ENCODE measurements around the gene NOX3.

DNA sequence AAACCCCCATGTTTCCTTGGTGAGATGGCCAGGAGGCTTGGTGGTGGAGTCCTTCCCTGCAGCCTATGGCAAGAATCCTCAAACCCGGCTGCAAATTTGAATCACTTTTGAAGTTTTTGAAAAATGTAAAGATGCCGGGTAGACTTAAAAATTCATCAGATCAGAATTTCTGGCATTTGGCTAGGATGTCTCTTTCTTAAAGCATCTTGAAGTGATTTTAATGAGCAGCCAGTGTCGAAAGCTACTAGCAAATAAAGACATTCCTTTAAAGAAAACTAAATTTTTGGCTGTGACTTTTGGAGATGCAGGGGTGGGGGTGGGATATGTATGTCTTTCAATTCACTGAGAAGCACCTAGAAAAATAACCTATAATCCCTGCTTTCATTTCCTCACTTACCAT lies 25.6 kb upstream of the NOX3 start:
- TF ChIP-seq CTCF (IDR thresholded peaks at IDR 0.05; ENCODE audit: extremely low read depth in 1 of 2, insufficient read depth in 1 of 2, low read depth in 1 of 2, low read length in 2 of 2) (no peak), POLR2A (IDR thresholded peaks at IDR 0.05; ENCODE audit: low read depth, low read length) (no peak)

Measured in endothelial cell of umbilical vein (primary cell).